Activated naive CD4-positive, alpha-beta T cell treated with Interleukin-2 at 50 U/mL for 16 hours (primary cell): ENCODE results near the gene WDFY2.
A peak's percentile ranks its signal among the peaks of the same experiment; 100 is the strongest.

Experiments used
- DNase-seq: peaks from one replicate; pipeline ENCODE4 v3.0.0-alpha.2; 2020

WDFY2 gene

GRCh38 chr13:51804295-51805172 lies 220.3 kb downstream of the WDFY2 start:
- DNase-seq: peak; percentile 53

DNA sequence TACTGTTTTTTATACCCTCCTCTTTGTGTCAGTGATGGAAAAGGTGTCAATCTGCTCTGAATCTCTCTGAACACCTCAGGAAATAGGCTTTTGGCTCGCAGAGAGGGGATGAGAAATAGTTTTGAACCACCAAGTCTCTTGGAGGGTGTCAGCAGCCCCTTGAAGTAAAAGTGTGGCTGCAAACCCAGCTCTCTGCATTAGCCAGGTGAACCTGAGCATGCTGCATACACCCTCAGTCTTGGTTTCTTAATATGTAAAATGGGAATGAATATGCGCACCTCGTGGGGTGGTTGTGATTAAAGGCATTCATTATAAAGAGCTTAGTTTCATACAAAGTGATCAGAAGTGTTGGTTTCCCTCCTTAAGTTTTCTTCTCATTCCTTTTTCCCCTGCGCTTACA lies 221.1 kb downstream of the WDFY2 start:
- no peak for DNase-seq

DNA sequence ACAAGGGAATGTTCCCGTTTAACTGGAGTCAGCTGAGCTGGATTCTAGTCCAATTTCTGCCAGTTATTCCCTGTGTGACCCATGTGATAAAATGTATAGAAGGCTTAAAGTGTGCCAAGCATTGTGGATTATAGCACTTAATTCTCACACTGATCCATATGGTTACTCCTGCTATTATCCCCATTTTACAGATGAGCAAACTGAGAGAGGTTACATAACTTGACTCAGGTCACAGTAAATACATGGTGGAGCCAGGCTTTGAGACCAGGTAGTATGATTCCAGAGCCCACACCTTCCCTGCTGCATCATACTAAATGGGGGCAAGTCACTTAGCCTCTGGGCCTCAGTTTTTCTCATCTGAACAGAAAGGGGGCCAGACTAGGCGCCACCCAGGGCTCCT lies 221.7 kb downstream of the WDFY2 start:
- DNase-seq: no peak

- no peak for DNase-seq
Observed at GRCh38 chr13:51806566-51806965, 222.3 kb downstream of the WDFY2 start.

GRCh38 chr13:51807041-51807440 lies 222.8 kb downstream of the WDFY2 start:
- DNase-seq: no peak

GRCh38 chr13:51808811-51809210 lies 224.5 kb downstream of the WDFY2 start:
- DNase-seq: no peak

DNA sequence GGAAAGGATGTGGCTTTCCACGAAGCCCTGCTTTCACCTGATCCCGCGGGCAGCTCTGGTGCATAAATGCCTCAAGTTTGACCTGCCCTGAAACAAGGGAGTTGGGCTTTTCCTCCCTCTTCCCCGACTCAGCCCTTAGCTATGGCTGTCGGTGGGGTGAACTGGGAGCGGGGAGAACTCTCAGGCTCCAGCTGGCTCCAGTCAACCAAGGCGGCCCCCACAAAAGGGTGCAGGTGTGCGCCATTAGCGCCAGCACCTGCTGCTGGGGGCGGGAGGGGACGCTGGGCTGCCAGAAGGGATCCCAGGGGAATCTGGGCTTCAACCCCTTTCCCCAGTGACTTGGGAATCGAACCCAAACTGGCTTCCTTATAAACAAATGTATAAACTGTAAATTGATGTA lies 226.8 kb downstream of the WDFY2 start:
- DNase-seq: no peak

DNA sequence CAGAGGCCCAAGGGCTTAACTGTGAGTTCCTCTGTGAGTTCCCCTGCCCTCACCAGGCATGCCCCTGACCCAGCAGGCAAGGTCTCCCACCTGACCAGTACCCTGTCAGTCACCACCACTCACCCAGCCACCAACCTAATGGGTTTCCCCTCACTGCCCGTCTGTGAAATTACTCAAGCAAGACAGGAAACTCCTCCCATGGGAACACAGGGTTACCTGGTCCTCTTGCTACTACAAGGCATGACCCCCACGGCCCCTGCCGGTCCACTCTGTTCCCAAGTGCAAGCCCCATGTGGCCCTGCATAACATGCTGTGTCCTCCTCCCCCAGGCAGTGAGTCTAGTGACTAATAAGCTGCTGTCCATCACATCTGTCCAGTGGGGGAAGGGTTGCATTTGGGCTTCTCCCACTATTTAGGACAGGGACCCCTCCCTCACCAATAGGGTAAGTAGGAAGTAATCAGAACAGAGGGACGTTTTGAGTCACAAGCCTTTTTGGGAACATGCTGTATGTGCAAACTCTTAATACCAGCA lies 227.7 kb downstream of the WDFY2 start:
- no peak for DNase-seq

- no peak for DNase-seq
Observed at GRCh38 chr13:51814071-51814470, 229.8 kb downstream of the WDFY2 start.

- peak; percentile 77 for DNase-seq
Observed at GRCh38 chr13:51814825-51815650, 230.8 kb downstream of the WDFY2 start.

GRCh38 chr13:51815848-51816247 lies 231.6 kb downstream of the WDFY2 start:
- DNase-seq: no peak

DNA sequence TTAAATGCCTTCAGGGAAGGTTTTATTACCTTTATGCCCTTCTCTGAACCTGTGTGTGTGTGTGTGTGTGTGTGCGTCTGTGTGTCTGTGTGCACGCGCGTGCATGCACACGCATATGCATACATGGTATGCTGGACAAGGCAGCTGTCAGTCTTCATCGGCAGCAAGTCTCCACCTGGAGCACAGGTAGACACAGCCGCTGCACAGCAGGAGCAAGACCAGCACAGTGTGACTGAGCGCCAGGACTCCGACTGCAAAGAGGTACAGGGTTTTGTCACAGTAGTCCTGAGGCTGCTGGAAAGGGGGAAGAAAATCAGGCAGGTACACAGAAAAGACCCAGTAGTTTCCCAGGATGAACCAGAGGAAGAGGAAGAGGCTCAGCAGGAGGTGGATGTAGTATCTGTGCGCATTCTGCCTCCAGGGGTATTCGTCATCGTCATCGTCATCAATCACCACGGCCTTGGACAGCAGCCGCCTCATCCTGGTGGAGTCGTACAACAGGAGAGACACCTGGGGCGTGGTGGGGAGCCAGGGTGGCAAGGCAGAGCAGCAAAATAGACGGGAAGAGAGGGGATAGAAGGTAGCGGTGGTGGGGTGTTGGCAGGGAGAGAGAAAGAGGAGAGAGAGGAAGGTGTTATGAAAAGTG lies 232.5 kb downstream of the WDFY2 start:
- DNase-seq: no peak
